ENCODE measurements around the gene CHAD. TPM values are rescaled to one million over a fixed set of nuclear protein-coding genes. Genes with fewer than 3 reads are reported as not detected.

Gene CHAD
- polyA plus RNA-seq, 1 of the 3 experiments (the other 2 are of a cell fraction): not detected

DNA sequence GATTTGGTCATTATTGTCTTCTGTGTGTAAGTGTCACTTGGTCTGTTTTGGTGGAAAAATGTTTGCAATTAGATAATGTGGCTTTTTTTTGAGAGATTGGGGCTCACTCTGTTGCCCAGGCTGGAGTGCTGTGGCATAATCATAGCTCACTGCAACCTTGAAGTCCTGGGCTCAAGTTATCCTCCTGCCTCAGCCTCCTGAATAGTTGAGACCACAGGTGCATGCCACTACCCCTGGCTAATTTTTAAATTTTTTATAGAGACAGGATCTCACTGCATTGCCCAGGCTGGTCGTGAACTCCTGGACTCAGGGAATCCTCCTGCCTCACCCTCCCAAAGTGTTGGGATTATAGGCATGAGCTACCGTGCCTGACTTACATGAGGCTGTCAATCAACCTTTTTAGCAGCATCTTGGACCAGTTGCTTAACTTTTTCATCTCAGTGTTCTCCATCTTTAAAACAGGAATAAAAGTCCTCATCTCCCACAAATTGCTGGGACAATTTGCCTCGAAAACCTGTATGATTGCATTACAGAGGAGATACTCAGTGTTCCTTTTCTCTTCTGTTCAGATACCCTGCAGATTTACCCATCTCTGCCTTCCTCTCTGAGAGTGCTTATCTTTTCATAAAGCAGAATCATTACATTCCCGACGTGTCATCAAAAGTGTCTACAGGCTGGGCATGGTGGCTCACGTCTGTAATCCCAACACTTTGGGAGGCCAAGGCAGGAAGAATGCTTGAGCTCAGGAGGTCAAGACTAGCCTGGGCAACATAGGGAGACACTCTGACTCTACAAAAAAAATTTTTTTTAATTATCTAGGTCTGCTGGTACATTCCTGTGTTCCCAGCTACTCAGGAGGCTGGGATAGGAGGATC is 23.6 kb downstream of the CHAD start:
- Histone ChIP-seq H3K79me2 (ENCODE audit: insufficient read depth) (peaks cover 9% of the 10 kb centered on the region; the same call in 1 of the 2 replicates), H3K9me2 (no peaks in the 10 kb centered on the region), H3K9ac (no peak overlapping the region), H3K4me1 (ENCODE audit: control insufficient read depth in 1 of 2, insufficient read depth in 2 of 2, low read depth in 1 of 2, low read length in 1 of 2) (peaks cover 0 to 10% of the 10 kb centered on the region in 2 experiments; a peak in 1 of 4 replicates), H3K4me3 (ENCODE audit: low read depth in 2 of 2, low read length in 1 of 2) (no peak overlapping the region), H2AFZ (ENCODE audit: low read depth) (no peak overlapping the region), H3K27me3 (ENCODE audit: insufficient read depth) (no peaks in the 10 kb centered on the region), H3K4me2 (no peak overlapping the region), H3K9me3 (no peaks in the 10 kb centered on the region), H3F3A (replicated peaks; ENCODE audit: insufficient read depth) (peaks cover 3% of the 10 kb centered on the region), H3K27ac (ENCODE audit: low read depth in 2 of 2, low read length in 1 of 2) (no peak overlapping the region), H4K20me1 (ENCODE audit: insufficient read depth) (peaks cover 9% of the 10 kb centered on the region; the same call in 1 of the 2 replicates), H3K36me3 (replicated peaks in 1 of 2; ENCODE audit: control insufficient read depth in 1 of 2, insufficient read depth in 2 of 2, low read length in 1 of 2) (no peaks in the 10 kb centered on the region)
- WGBS (ENCODE audit: low lambda C conversion rate): 91% methylated on average over 6 of the region's 6 CpGs
- no peak for TF ChIP-seq RXRA (IDR thresholded peaks at IDR 0.05; ENCODE audit: borderline replicate concordance, low read depth)
- TF ChIP-seq, protein P1, sequence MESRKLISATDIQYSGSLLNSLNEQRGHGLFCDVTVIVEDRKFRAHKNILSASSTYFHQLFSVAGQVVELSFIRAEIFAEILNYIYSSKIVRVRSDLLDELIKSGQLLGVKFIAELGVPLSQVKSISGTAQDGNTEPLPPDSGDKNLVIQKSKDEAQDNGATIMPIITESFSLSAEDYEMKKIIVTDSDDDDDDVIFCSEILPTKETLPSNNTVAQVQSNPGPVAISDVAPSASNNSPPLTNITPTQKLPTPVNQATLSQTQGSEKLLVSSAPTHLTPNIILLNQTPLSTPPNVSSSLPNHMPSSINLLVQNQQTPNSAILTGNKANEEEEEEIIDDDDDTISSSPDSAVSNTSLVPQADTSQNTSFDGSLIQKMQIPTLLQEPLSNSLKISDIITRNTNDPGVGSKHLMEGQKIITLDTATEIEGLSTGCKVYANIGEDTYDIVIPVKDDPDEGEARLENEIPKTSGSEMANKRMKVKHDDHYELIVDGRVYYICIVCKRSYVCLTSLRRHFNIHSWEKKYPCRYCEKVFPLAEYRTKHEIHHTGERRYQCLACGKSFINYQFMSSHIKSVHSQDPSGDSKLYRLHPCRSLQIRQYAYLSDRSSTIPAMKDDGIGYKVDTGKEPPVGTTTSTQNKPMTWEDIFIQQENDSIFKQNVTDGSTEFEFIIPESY (IDR thresholded peaks at IDR 0.05; ENCODE audit: borderline replicate concordance, low read depth): no peak
- no peak for TF ChIP-seq TCF12 (IDR thresholded peaks at IDR 0.05)
- TF ChIP-seq FOXJ3 (CRISPR knock-in tag; IDR thresholded peaks at IDR 0.05): no peak
- no peak for TF ChIP-seq CTCF (IDR thresholded peaks at IDR 0.05)
- TF ChIP-seq, protein P2, sequence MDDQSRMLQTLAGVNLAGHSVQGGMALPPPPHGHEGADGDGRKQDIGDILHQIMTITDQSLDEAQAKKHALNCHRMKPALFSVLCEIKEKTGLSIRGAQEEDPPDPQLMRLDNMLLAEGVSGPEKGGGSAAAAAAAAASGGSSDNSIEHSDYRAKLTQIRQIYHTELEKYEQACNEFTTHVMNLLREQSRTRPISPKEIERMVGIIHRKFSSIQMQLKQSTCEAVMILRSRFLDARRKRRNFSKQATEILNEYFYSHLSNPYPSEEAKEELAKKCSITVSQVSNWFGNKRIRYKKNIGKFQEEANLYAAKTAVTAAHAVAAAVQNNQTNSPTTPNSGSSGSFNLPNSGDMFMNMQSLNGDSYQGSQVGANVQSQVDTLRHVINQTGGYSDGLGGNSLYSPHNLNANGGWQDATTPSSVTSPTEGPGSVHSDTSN (IDR thresholded peaks at IDR 0.05): no peak
- no peak for DNase-seq
- ChIA-PET POLR2A (no interaction called here), CTCF (interaction anchor here (1.0 to 1.3 kb wide), 3 partner anchors 33 to 83 kb away, joined by 3 to 4 read pairs (median 3); no protein-coding TSS in a partner anchor)

GRCh38 chr17:50443505-50443974 is 25.1 kb downstream of the CHAD start:
- DNase-seq: no peak
- H3K36me3 ChIP-seq (replicated peaks in 1 of 2; ENCODE audit: control insufficient read depth in 1 of 2, insufficient read depth in 2 of 2, low read length in 1 of 2): no peaks in the 10 kb centered on the region
- TF ChIP-seq GATA2 (CRISPR knock-in tag; IDR thresholded peaks at IDR 0.05) (no peak), NRF1 (IDR thresholded peaks at IDR 0.05; ENCODE audit: low read depth, low read length) (no peak), EZH2phosphoT487 (IDR thresholded peaks at IDR 0.05; ENCODE audit: borderline replicate concordance, low read depth) (no peak), TCF12 (IDR thresholded peaks at IDR 0.05) (no peak), NFIC (IDR thresholded peaks at IDR 0.05; ENCODE audit: borderline replicate concordance) (0 out of 2 replicates have a peak, but pooled peaks have one; percentile 18), TAF1 (IDR thresholded peaks at IDR 0.05; ENCODE audit: borderline replicate concordance, low read depth, low read length) (no peak), POLR2AphosphoS5 (IDR thresholded peaks at IDR 0.05; ENCODE audit: low read depth, low read length) (no peak), CHD2 (IDR thresholded peaks at IDR 0.05; ENCODE audit: low read length, partially characterized antibody) (no peak), YY1 (IDR thresholded peaks at IDR 0.05; ENCODE audit: low read depth) (no peak), RCOR1 (IDR thresholded peaks at IDR 0.05; ENCODE audit: low read length) (no peak), GABPA (IDR thresholded peaks at IDR 0.05; ENCODE audit: low read depth) (no peak)
- TF ChIP-seq, protein P2 (IDR thresholded peaks at IDR 0.05): peak; percentile 67

More at GRCh38 chr17:50443505-50443974, 25.1 kb downstream of the CHAD start:
- WGBS (ENCODE audit: low lambda C conversion rate): 61% methylated on average over 3 of the region's 3 CpGs
- peaks cover 9% of the 10 kb centered on the region; the same call in 1 of the 2 replicates for H3K79me2 ChIP-seq (ENCODE audit: insufficient read depth)
- no peaks in the 10 kb centered on the region for H3K27me3 ChIP-seq (ENCODE audit: insufficient read depth)
- H3K27ac ChIP-seq (ENCODE audit: low read depth in 2 of 2, low read length in 1 of 2): no peak overlapping the region
- H3K9me2 ChIP-seq: no peaks in the 10 kb centered on the region
- CTCF ChIA-PET: interaction anchor here (0.8 to 1.5 kb wide), 8 partner anchors 10 to 243 kb away, joined by 3 to 7 read pairs (median 4); partner anchors contain the start of genes ACSF2, COL1A1 and RSAD1
- H4K20me1 ChIP-seq (ENCODE audit: insufficient read depth): peaks cover 9% of the 10 kb centered on the region; the same call in 1 of the 2 replicates
- no peaks in the 10 kb centered on the region for H3K9me3 ChIP-seq
- H3K4me3 ChIP-seq (ENCODE audit: low read depth in 2 of 2, low read length in 1 of 2): no peak overlapping the region
- H3K4me1 ChIP-seq (ENCODE audit: control insufficient read depth in 1 of 2, insufficient read depth in 2 of 2, low read depth in 1 of 2, low read length in 1 of 2): peaks cover 0 to 10% of the 10 kb centered on the region in 2 experiments; a peak in 1 of 4 replicates
- H3F3A ChIP-seq (replicated peaks; ENCODE audit: insufficient read depth): peaks cover 3% of the 10 kb centered on the region
- peak overlapping the region; percentile 17; the same call in 1 of the 2 replicates for H3K4me2 ChIP-seq
- POLR2A ChIA-PET: no interaction called here
- no peak overlapping the region for H2AFZ ChIP-seq (ENCODE audit: low read depth)
- no peak overlapping the region for H3K9ac ChIP-seq
